ENCODE data around the gene DAGLA.

DAGLA gene

GRCh38 chr11:61732705-61733104, 52.5 kb downstream of the DAGLA start:
- no peak for TF ChIP-seq CTCF (IDR thresholded peaks at IDR 0.05)
- H3K4me3 ChIP-seq = no peak overlapping the region
- no peaks in the 10 kb centered on the region for H3K9me3 ChIP-seq
- H3K27me3 ChIP-seq = no peaks in the 10 kb centered on the region
- peaks cover 0 to 49% (median 23%) of the 10 kb centered on the region in 3 donors for H3K36me3 ChIP-seq
- intact Hi-C loops (cut with DNase I; ENCODE audit: low total_unique reads) = loop anchor here (2.0 kb wide), 1 partner anchor 52 kb away; the partner anchor contains the start of gene DAGLA
- H3K27ac ChIP-seq = peak overlapping the region; percentile 17 to 67
- peak in 1 of 2 donors; percentile 75 for DNase-seq
- H3K4me1 ChIP-seq = peaks cover 0 to 23% (median 8%) of the 10 kb centered on the region in 4 donors

- H3K27ac ChIP-seq = peak overlapping the region; percentile 17 to 67
- H3K4me3 ChIP-seq = no peak overlapping the region
- intact Hi-C loops (cut with DNase I; ENCODE audit: low total_unique reads) = loop anchor here (2.0 kb wide), 1 partner anchor 53 kb away; the partner anchor contains the start of gene DAGLA
- H3K4me1 ChIP-seq = peaks cover 0 to 23% (median 8%) of the 10 kb centered on the region in 4 donors
- peak; percentile 99 for TF ChIP-seq CTCF (IDR thresholded peaks at IDR 0.05)
- H3K27me3 ChIP-seq = no peaks in the 10 kb centered on the region
- no peaks in the 10 kb centered on the region for H3K9me3 ChIP-seq
- peaks cover 0 to 49% (median 23%) of the 10 kb centered on the region in 3 donors for H3K36me3 ChIP-seq
- DNase-seq = peak; percentile 91 to 92
Measured at GRCh38 chr11:61733120-61733978, 53.2 kb downstream of the DAGLA start.

GRCh38 chr11:61734767-61735166, 54.6 kb downstream of the DAGLA start:
- Histone ChIP-seq H3K4me3 (no peak overlapping the region), H3K4me1 (peaks cover 0 to 23% (median 8%) of the 10 kb centered on the region in 4 donors), H3K27ac (no peak overlapping the region), H3K36me3 (peaks cover 0 to 50% (median 23%) of the 10 kb centered on the region in 3 donors), H3K9me3 (no peaks in the 10 kb centered on the region), H3K27me3 (no peaks in the 10 kb centered on the region)
- no peak for TF ChIP-seq CTCF (IDR thresholded peaks at IDR 0.05)
- DNase-seq = no peak
- intact Hi-C loops (cut with DNase I; ENCODE audit: low total_unique reads) = no loop called here

GRCh38 chr11:61735391-61735790, 55.2 kb downstream of the DAGLA start:
- Histone ChIP-seq H3K4me3 (no peak overlapping the region), H3K9me3 (no peaks in the 10 kb centered on the region), H3K27me3 (no peaks in the 10 kb centered on the region), H3K27ac (no peak overlapping the region), H3K4me1 (peaks cover 0 to 23% (median 8%) of the 10 kb centered on the region in 4 donors), H3K36me3 (peaks cover 0 to 56% (median 23%) of the 10 kb centered on the region in 3 donors)
- no peak for TF ChIP-seq CTCF (IDR thresholded peaks at IDR 0.05)
- DNase-seq = no peak
- intact Hi-C loops (cut with DNase I; ENCODE audit: low total_unique reads) = no loop called here

GRCh38 chr11:61736310-61736709, 56.1 kb downstream of the DAGLA start:
- no peak for TF ChIP-seq CTCF (IDR thresholded peaks at IDR 0.05)
- Histone ChIP-seq H3K27me3 (no peaks in the 10 kb centered on the region), H3K36me3 (peaks cover 0 to 65% (median 23%) of the 10 kb centered on the region in 3 donors), H3K9me3 (no peaks in the 10 kb centered on the region), H3K27ac (no peak overlapping the region), H3K4me1 (peaks cover 0 to 23% (median 8%) of the 10 kb centered on the region in 4 donors), H3K4me3 (no peak overlapping the region)
- intact Hi-C loops (cut with DNase I; ENCODE audit: low total_unique reads) = no loop called here
- no peak for DNase-seq

Measured in tibial artery (tissue), 4 donors.